Endodermal cell (in vitro differentiated cells): ENCODE data around the gene GTPBP1. TPM values are rescaled to one million over a fixed set of nuclear protein-coding genes. Genes with fewer than 3 reads are reported as not detected.

Experiments used
- DNase-seq: peaks from one replicate; pipeline ENCODE4 v3.0.0-alpha.2; 2017
- H3K27ac ChIP-seq: 2 replicates; pipeline ENCODE4 v1.5.1; 2013; ENCODE audit warnings: mild to moderate bottlenecking, low read depth, low read length, moderate library complexity
- H3K27me3 ChIP-seq: 2 replicates; pipeline ENCODE4 v1.6.1; 2013; ENCODE audit warnings: mild to moderate bottlenecking, low read length, moderate library complexity; ENCODE audit not compliant: insufficient read depth, control insufficient read depth, poor library complexity, severe bottlenecking
- H3K36me3 ChIP-seq: 2 replicates; pipeline ENCODE4 v1.7.0; 2013; ENCODE audit warnings: mild to moderate bottlenecking, low read length, moderate library complexity; ENCODE audit not compliant: control insufficient read depth, insufficient read depth
- H3K4me1 ChIP-seq: one replicate; pipeline ENCODE4 v1.7.0; 2013; ENCODE audit warnings: low read length; ENCODE audit not compliant: control insufficient read depth, insufficient read depth
- H3K4me3 ChIP-seq: 2 replicates; pipeline ENCODE4 v1.5.1; 2013; ENCODE audit warnings: mild to moderate bottlenecking, low read length, moderate library complexity
- H3K9ac ChIP-seq: 2 replicates; pipeline ENCODE4 v1.6.1; 2013; ENCODE audit warnings: mild to moderate bottlenecking, low read length, moderate library complexity; ENCODE audit not compliant: poor library complexity, severe bottlenecking; ENCODE audit errors: extremely low read depth
- H3K9me3 ChIP-seq: 2 replicates; pipeline ENCODE4 v1.6.1; 2013; ENCODE audit warnings: mild to moderate bottlenecking, low read length, moderate library complexity; ENCODE audit not compliant: control insufficient read depth
- H3K27ac Mint-ChIP-seq: 2 replicates; pipeline ENCODE4 v1.8.0; 2020; ENCODE audit warnings: mixed read lengths
- H3K27me3 Mint-ChIP-seq: 2 replicates; pipeline ENCODE4 v1.8.0; 2021; ENCODE audit warnings: mild to moderate bottlenecking, mixed read lengths; ENCODE audit not compliant: insufficient read depth
- H3K36me3 Mint-ChIP-seq: 2 replicates; pipeline ENCODE4 v1.8.0; 2020; ENCODE audit warnings: low read depth, mixed read lengths
- H3K4me1 Mint-ChIP-seq: 2 replicates; pipeline ENCODE4 v1.8.0; 2020; ENCODE audit warnings: mixed read lengths
- H3K4me3 Mint-ChIP-seq: 2 replicates; pipeline ENCODE4 v1.8.0; 2020; ENCODE audit warnings: mild to moderate bottlenecking, moderate library complexity, mixed read lengths
- H3K9me3 Mint-ChIP-seq: 2 replicates; pipeline ENCODE4 v1.8.0; 2020; ENCODE audit warnings: mild to moderate bottlenecking, mixed read lengths
- WGBS, 2 experiments: methylation state at CpG; one replicate each; pipeline versions ENCODE4 v1.1.5 to v1.1.7; 2013; ENCODE audit warnings: missing lambda C conversion rate in 2 of 2, mixed read lengths in 1 of 2; ENCODE audit not compliant: insufficient coverage in 1 of 2, insufficient read length in 1 of 2; 5-methylcytosine and 5-hydroxymethylcytosine counted together
- total RNA-seq, 2 donors: library from RNA; stranded (reverse); fragmentation: NEBNext Ultra II Directional in 1 of 2; extraction: Animal tissue kit (Norgen Biotek cat#: 25700) in 1 of 2; gene quantifications; 2 replicates in 1 of 2; 3 replicates in 1 of 2; pipeline ENCODE4 v1.2.1, GENCODE V29; 2021
- TF ChIP-seq, protein P1 (sequence below): fragments of 200-600 bp; sonication (generic); conservative IDR thresholded peaks from 2 replicates; pipeline ENCODE4 v1.5.0; 2021; ENCODE audit warnings: antibody characterized with exemption, mild to moderate bottlenecking

GTPBP1 gene
- total RNA-seq, 2 donors from 2014 or later = 79.0 to 86.1 TPM

DNA sequence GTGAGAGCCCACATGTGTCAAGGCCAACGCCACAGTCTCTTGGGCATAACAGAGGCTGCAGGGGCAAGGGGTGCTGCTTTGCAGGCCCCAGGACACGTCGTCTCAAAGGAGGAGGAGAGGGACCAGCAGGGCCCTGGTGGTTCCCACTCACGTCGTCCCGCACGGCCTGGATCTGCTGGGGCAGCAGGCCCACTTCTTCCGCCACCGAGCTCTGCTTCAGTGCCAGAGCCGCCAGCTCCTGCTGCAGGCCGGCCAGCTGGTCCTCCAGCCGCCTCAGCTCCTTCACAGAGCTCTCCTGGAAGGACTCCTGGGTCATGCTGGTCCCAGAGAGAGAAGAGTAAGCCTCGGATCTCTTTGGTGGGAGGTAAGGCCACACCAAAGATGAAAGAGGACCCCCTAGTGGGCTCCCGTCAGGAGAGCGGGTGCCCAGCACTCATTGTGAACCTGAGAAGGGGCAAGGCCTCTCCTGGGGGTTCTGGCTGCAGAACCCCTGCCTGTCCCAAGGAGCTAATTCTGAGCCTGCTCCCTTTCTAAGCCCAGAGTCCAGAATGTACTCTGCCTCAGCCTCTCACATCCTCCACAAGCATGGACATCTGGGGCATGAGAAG is 34.5 kb downstream of the GTPBP1 start:
- Mint-ChIP-seq H3K27ac (no peak overlapping the region), H3K4me3 (no peak overlapping the region), H3K27me3 (no peaks in the 10 kb centered on the region), H3K4me1 (no peaks in the 10 kb centered on the region), H3K36me3 (peaks cover 47% of the 10 kb centered on the region), H3K9me3 (no peaks in the 10 kb centered on the region)
- no peaks in the 10 kb centered on the region for H3K4me1 ChIP-seq
- peaks cover 91% of the 10 kb centered on the region for H3K36me3 ChIP-seq
- no peak overlapping the region for H3K9ac ChIP-seq
- TF ChIP-seq, protein P1, sequence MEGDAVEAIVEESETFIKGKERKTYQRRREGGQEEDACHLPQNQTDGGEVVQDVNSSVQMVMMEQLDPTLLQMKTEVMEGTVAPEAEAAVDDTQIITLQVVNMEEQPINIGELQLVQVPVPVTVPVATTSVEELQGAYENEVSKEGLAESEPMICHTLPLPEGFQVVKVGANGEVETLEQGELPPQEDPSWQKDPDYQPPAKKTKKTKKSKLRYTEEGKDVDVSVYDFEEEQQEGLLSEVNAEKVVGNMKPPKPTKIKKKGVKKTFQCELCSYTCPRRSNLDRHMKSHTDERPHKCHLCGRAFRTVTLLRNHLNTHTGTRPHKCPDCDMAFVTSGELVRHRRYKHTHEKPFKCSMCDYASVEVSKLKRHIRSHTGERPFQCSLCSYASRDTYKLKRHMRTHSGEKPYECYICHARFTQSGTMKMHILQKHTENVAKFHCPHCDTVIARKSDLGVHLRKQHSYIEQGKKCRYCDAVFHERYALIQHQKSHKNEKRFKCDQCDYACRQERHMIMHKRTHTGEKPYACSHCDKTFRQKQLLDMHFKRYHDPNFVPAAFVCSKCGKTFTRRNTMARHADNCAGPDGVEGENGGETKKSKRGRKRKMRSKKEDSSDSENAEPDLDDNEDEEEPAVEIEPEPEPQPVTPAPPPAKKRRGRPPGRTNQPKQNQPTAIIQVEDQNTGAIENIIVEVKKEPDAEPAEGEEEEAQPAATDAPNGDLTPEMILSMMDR = no peak
- WGBS, 2 experiments = 92 to 98% methylated on average over 14 to 15 of the region's 15 CpGs
- no peak overlapping the region for H3K4me3 ChIP-seq
- H3K27ac ChIP-seq = no peak overlapping the region
- no peaks in the 10 kb centered on the region for H3K27me3 ChIP-seq
- DNase-seq = no peak
- no peaks in the 10 kb centered on the region for H3K9me3 ChIP-seq

DNA sequence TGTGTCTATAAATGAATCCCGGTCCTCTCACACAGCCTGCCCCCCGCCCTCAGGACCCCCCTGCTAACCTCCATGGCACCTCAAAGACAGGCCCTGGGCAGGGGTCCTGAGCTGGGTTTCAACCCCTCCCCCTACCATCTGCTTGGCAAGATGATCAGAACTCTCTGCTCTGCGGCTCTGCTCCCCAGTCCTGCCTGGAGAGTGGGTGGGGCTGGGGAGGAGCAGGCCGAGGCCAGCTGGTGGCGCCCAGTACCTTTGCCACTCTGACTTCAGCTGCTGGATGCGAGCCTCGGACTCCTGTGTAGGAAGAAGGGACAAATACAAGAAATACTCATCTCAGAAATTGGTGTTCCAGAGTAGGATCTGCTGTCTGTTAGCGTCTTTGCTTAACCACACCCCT is 35.0 kb downstream of the GTPBP1 start:
- peaks cover 91% of the 10 kb centered on the region for H3K36me3 ChIP-seq
- Mint-ChIP-seq H3K27me3 (no peaks in the 10 kb centered on the region), H3K4me1 (no peaks in the 10 kb centered on the region), H3K27ac (no peak overlapping the region), H3K4me3 (no peak overlapping the region), H3K9me3 (no peaks in the 10 kb centered on the region), H3K36me3 (peaks cover 51% of the 10 kb centered on the region)
- H3K27ac ChIP-seq = no peak overlapping the region
- H3K27me3 ChIP-seq = no peaks in the 10 kb centered on the region
- TF ChIP-seq, protein P1 = no peak
- DNase-seq = no peak
- H3K4me1 ChIP-seq = no peaks in the 10 kb centered on the region
- 88 to 89% methylated on average over 4 to 8 of the region's 8 CpGs for WGBS, 2 experiments
- no peaks in the 10 kb centered on the region for H3K9me3 ChIP-seq
- H3K4me3 ChIP-seq = no peak overlapping the region
- H3K9ac ChIP-seq = no peak overlapping the region

DNA sequence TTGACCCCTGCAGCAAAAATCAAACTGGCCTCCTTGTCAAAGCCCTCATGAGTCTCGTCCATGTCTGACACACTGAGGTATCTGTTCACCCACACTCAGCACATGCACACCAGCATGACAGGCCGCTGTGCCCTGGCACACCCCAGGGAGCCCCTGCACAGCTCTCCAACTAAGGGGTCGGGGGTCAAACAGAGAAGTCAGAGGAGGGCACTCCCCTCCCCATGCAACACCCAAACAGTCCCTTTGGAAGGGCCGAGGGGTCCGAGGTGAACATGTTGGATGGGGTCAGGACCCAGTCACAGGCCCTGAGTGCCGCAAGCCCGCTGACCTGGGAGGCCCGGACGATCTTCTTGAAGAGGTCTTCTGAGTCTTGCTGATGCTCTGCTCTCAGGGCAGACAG is 35.4 kb downstream of the GTPBP1 start:
- peaks cover 91% of the 10 kb centered on the region for H3K36me3 ChIP-seq
- TF ChIP-seq, protein P1 = no peak
- H3K4me1 Mint-ChIP-seq = no peaks in the 10 kb centered on the region
- no peak overlapping the region for H3K9ac ChIP-seq
- WGBS, 2 experiments = 91 to 95% methylated on average over 8 to 9 of the region's 9 CpGs
- DNase-seq = no peak
- H3K4me3 ChIP-seq = no peak overlapping the region
- no peak overlapping the region for H3K27ac Mint-ChIP-seq
- peaks cover 55% of the 10 kb centered on the region for H3K36me3 Mint-ChIP-seq
- H3K27me3 ChIP-seq = no peaks in the 10 kb centered on the region
- H3K4me3 Mint-ChIP-seq = no peak overlapping the region
- H3K27me3 Mint-ChIP-seq = no peaks in the 10 kb centered on the region
- no peaks in the 10 kb centered on the region for H3K4me1 ChIP-seq
- H3K9me3 ChIP-seq = no peaks in the 10 kb centered on the region
- no peak overlapping the region for H3K27ac ChIP-seq
- no peaks in the 10 kb centered on the region for H3K9me3 Mint-ChIP-seq
